GM12878 (cell line): ENCODE data around the gene GRXCR2. TPM values are rescaled to one million over a fixed set of nuclear protein-coding genes. Genes with fewer than 3 reads are reported as not detected.

ENCODE experiments used
- ATAC-seq: fragments of 200-7000 bp; cut with Tn5 transposase; 3 replicates; pipeline ENCODE4 v1.9.1; 2020; ENCODE audit warnings: mild to moderate bottlenecking, moderate library complexity
- BruUV-seq: library from RNA; stranded (reverse); fragments of 400-500 nt; replicated peaks from 2 replicates; lab custom pipeline; 2021; lab: Mats Ljungman, UMichigan
- CTCF ChIA-PET: fragments of 300-600 bp; sonication (Branson Sonifier 250); formaldehyde crosslinking; extraction: SDS; loops from one replicate; lab custom pipeline; 2021; ENCODE audit warnings: inconsistent platforms; lab: Yijun Ruan, JAX
- POLR2A ChIA-PET: fragments of 350-600 bp; formaldehyde crosslinking; extraction: SDS; loops from one replicate; lab custom pipeline; 2021; ENCODE audit warnings: inconsistent platforms; lab: Charles Lee
- RAD21 ChIA-PET: fragments of 300-600 bp; sonication (Branson Sonifier 250); formaldehyde crosslinking; loops from one replicate; lab custom pipeline; 2023; ENCODE audit warnings: antibody characterized with exemption; ENCODE audit not compliant: unreplicated experiment; lab: Charles Lee
- SMC1A ChIA-PET: fragments of 300-600 bp; sonication (Branson Sonifier 250); formaldehyde crosslinking; loops from one replicate; lab custom pipeline; 2023; ENCODE audit not compliant: unreplicated experiment, uncharacterized antibody; lab: Charles Lee
- DNase-seq: peaks from one replicate; pipeline ENCODE4 v3.0.0-alpha.2; 2011; ENCODE audit warnings: low read depth, low spot score
- FAIRE-seq: peaks from 3 replicates; lab custom pipeline; 2011; peaks lifted over from hg19 to GRCh38; lab: Jason Lieb, UNC
- H2AFZ ChIP-seq: 2 replicates; pipeline ENCODE4 v1.6.0; 2011; ENCODE audit warnings: low read depth, low read length, control low read depth; ENCODE audit not compliant: control insufficient read depth
- H3K27ac ChIP-seq: 2 replicates; pipeline ENCODE4 v1.5.1; 2011; ENCODE audit warnings: control low read depth; ENCODE audit not compliant: control insufficient read depth, insufficient read depth
- H3K27me3 ChIP-seq, 2 experiments: replicated peaks in 1 of 2; 2 replicates each; pipeline versions ENCODE4 v1.6.0 to v1.6.1; 2011; ENCODE audit warnings: low read length in 1 of 2; ENCODE audit not compliant: control insufficient read depth in 2 of 2, insufficient read depth in 2 of 2
- H3K36me3 ChIP-seq, 2 experiments: 2 replicates each; pipeline ENCODE4 v1.5.1; 2011; ENCODE audit warnings: low read length in 1 of 2; ENCODE audit not compliant: control insufficient read depth in 2 of 2, insufficient read depth in 2 of 2
- H3K4me1 ChIP-seq: 2 replicates; pipeline ENCODE4 v1.6.1; 2011; ENCODE audit warnings: mild to moderate bottlenecking, low read length, moderate library complexity, mixed read lengths; ENCODE audit not compliant: control insufficient read depth, insufficient read depth
- H3K4me2 ChIP-seq: 2 replicates; pipeline ENCODE4 v1.6.0; 2011; ENCODE audit warnings: control low read depth; ENCODE audit not compliant: control insufficient read depth, insufficient read depth
- H3K4me3 ChIP-seq: fragments of 200-600 bp; sonication (generic); 2 replicates; pipeline ENCODE4 v1.5.1; 2016
- H3K79me2 ChIP-seq: 2 replicates; pipeline ENCODE4 v1.6.0; 2011; ENCODE audit warnings: low read length; ENCODE audit not compliant: control insufficient read depth, insufficient read depth
- H3K9ac ChIP-seq: 2 replicates; pipeline ENCODE4 v1.8.0; 2011; ENCODE audit warnings: low read length, control low read depth, mixed read lengths; ENCODE audit not compliant: control insufficient read depth, insufficient read depth
- H3K9me3 ChIP-seq: replicated peaks from 3 replicates; pipeline ENCODE4 v1.5.1; 2011; ENCODE audit warnings: mild to moderate bottlenecking, low read length; ENCODE audit not compliant: control insufficient read depth, insufficient read depth
- H4K20me1 ChIP-seq: 2 replicates; pipeline ENCODE4 v1.6.0; 2011; ENCODE audit not compliant: control insufficient read depth, insufficient read depth
- CBFB ChIP-seq: IDR thresholded peaks from 2 replicates; pipeline ENCODE4 v1.6.1; 2016; ENCODE audit warnings: antibody characterized with exemption, low read depth
- MEF2B ChIP-seq: fragments of 450-650 bp; IDR thresholded peaks from 2 replicates; pipeline ENCODE4 v1.6.1; 2018; ENCODE audit warnings: mild to moderate bottlenecking, moderate library complexity; ENCODE audit not compliant: partially characterized antibody, poor library complexity, severe bottlenecking
- MXI1 ChIP-seq: fragments of 150-350 bp; IDR thresholded peaks from 2 replicates; pipeline ENCODE4 v1.6.1; 2011; ENCODE audit warnings: low read depth, mild to moderate bottlenecking, inconsistent platforms, low read length, improper control_type of control experiment
- NFYA ChIP-seq: IDR thresholded peaks from 2 replicates; pipeline ENCODE4 v1.6.1; 2011; ENCODE audit warnings: low read depth, mild to moderate bottlenecking, low read length, improper control_type of control experiment, borderline replicate concordance
- SPI1 ChIP-seq: IDR thresholded peaks from 2 replicates; pipeline ENCODE4 v1.6.1; 2011; ENCODE audit warnings: low read depth, mild to moderate bottlenecking, low read length, moderate library complexity, borderline replicate concordance; ENCODE audit not compliant: insufficient read depth
- TCF12 ChIP-seq: IDR thresholded peaks from 2 replicates; pipeline ENCODE4 v1.6.1; 2011; ENCODE audit warnings: low read depth, mild to moderate bottlenecking, low read length
- WGBS: methylation state at CpG from one replicate; pipeline ENCODE4 v1.1.6; 2016; ENCODE audit warnings: low lambda C conversion rate; ENCODE audit not compliant: insufficient replicate concordance, insufficient coverage; ENCODE audit errors: missing lambda C conversion rate; 5-methylcytosine and 5-hydroxymethylcytosine counted together
- in situ Hi-C: fragments of 300-500 bp; cut with MboI; formaldehyde crosslinking; loops from 9 replicates; pipeline ENCODE4 v1.14.3; 2018; ENCODE audit warnings: mixed read lengths
- intact Hi-C: fragments of 100-400 bp; cut with micrococcal nuclease; formaldehyde crosslinking; loops from one replicate; pipeline ENCODE4 v1.14.2; 2022; ENCODE audit not compliant: unreplicated experiment
- polyA plus RNA-seq, 11 experiments: library from polyadenylated mRNA; depleted of rRNA in 4 of 11; unstranded in 6 of 11; stranded (reverse) in 5 of 11; fragments of >200 nt; fragmentation: Nextera tagmentation in 4 of 11; fragmentation: Illumina TruSeq in 1 of 11; extraction: Ambion mirVana in 4 of 11; extraction: Trizol in 1 of 11; gene quantifications; 1 replicate in 1 of 11; 2 replicates in 10 of 11; pipeline versions ENCODE4 v1.2.1 to v1.2.3, GENCODE V29; 2011 to 2016; ENCODE audit warnings: inconsistent platforms in 2 of 11, missing spikeins in 2 of 11, low read depth in 1 of 11
- total RNA-seq, 4 experiments: library from RNA; depleted of rRNA in 3 of 4; stranded (reverse); fragments of >200 nt in 3 of 4; fragmentation: Illumina TruSeq in 1 of 4; extraction: Trizol in 1 of 4; gene quantifications; 2 replicates each; pipeline versions ENCODE4 v1.2.1 to v1.2.3, GENCODE V29; 2013 to 2021
- TF ChIP-seq, protein P1 (sequence below): fragments of 450-650 bp; IDR thresholded peaks from 2 replicates; pipeline ENCODE4 v1.6.1; 2017; ENCODE audit warnings: borderline replicate concordance
- TF ChIP-seq, protein P2 (sequence below): fragments of 450-650 bp; IDR thresholded peaks from 2 replicates; pipeline ENCODE4 v1.6.1; 2017; ENCODE audit warnings: mild to moderate bottlenecking
- TF ChIP-seq, protein P3 (sequence below): fragments of 450-650 bp; IDR thresholded peaks from 2 replicates; pipeline ENCODE4 v1.6.1; 2017; ENCODE audit warnings: low read depth, mild to moderate bottlenecking, moderate library complexity

Gene GRXCR2
- total and polyA plus RNA-seq, 10 of the 15 experiments (the other 5 are each of a cell fraction or from before 2014, with no cell fraction given), result not detected

DNA sequence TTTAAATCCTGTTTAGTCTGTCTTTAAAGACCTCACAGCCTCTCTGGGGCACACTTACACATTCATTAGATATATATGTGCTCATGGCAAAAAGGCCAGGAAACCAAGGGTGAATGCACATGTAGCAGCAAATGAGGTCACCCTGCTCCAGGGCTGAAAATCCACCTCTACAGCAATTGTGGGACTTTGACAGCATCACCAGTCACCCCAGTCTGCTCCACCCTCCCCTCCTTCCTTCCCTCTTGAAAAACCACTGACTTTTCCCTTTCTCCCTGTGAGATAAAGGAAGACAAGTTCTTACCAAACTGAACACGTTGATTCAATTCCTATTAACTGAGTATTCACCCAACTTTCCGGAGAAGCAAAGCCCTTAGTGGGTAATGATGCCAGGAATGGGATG lies 48.4 kb upstream of the GRXCR2 start:
- H3K4me1 ChIP-seq, result no peaks in the 10 kb centered on the region
- H3K4me3 ChIP-seq, result no peak overlapping the region
- H3K4me2 ChIP-seq, result no peak overlapping the region
- TF ChIP-seq MXI1, result no peak
- TF ChIP-seq CBFB, result no peak
- no peak for TF ChIP-seq MEF2B
- TF ChIP-seq, protein P1, sequence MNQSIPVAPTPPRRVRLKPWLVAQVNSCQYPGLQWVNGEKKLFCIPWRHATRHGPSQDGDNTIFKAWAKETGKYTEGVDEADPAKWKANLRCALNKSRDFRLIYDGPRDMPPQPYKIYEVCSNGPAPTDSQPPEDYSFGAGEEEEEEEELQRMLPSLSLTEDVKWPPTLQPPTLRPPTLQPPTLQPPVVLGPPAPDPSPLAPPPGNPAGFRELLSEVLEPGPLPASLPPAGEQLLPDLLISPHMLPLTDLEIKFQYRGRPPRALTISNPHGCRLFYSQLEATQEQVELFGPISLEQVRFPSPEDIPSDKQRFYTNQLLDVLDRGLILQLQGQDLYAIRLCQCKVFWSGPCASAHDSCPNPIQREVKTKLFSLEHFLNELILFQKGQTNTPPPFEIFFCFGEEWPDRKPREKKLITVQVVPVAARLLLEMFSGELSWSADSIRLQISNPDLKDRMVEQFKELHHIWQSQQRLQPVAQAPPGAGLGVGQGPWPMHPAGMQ, result no peak
- TF ChIP-seq NFYA, result no peak
- TF ChIP-seq, protein P2, sequence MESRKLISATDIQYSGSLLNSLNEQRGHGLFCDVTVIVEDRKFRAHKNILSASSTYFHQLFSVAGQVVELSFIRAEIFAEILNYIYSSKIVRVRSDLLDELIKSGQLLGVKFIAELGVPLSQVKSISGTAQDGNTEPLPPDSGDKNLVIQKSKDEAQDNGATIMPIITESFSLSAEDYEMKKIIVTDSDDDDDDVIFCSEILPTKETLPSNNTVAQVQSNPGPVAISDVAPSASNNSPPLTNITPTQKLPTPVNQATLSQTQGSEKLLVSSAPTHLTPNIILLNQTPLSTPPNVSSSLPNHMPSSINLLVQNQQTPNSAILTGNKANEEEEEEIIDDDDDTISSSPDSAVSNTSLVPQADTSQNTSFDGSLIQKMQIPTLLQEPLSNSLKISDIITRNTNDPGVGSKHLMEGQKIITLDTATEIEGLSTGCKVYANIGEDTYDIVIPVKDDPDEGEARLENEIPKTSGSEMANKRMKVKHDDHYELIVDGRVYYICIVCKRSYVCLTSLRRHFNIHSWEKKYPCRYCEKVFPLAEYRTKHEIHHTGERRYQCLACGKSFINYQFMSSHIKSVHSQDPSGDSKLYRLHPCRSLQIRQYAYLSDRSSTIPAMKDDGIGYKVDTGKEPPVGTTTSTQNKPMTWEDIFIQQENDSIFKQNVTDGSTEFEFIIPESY, result no peak
- TF ChIP-seq TCF12, result no peak
- TF ChIP-seq, protein P3, sequence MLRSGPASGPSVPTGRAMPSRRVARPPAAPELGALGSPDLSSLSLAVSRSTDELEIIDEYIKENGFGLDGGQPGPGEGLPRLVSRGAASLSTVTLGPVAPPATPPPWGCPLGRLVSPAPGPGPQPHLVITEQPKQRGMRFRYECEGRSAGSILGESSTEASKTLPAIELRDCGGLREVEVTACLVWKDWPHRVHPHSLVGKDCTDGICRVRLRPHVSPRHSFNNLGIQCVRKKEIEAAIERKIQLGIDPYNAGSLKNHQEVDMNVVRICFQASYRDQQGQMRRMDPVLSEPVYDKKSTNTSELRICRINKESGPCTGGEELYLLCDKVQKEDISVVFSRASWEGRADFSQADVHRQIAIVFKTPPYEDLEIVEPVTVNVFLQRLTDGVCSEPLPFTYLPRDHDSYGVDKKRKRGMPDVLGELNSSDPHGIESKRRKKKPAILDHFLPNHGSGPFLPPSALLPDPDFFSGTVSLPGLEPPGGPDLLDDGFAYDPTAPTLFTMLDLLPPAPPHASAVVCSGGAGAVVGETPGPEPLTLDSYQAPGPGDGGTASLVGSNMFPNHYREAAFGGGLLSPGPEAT, result no peak
- no peak for TF ChIP-seq SPI1
- H4K20me1 ChIP-seq, result no peaks in the 10 kb centered on the region
- no peaks in the 10 kb centered on the region for H3K9me3 ChIP-seq
- ChIA-PET CTCF (no interaction called here), POLR2A (no interaction called here), RAD21 (no interaction called here), SMC1A (no interaction called here)
- FAIRE-seq (no peak), ATAC-seq (no peak), DNase-seq (no peak)
- in situ Hi-C loops (no loop called here), intact Hi-C loops (no loop called here)
- no peak overlapping the region for H3K27ac ChIP-seq
- H2AFZ ChIP-seq, result no peak overlapping the region
- 19% methylated on average over 2 of the region's 2 CpGs for WGBS
- no TSS peak for BruUV-seq
- no peaks in the 10 kb centered on the region for H3K36me3 ChIP-seq
- H3K79me2 ChIP-seq, result no peaks in the 10 kb centered on the region
- no peak overlapping the region for H3K9ac ChIP-seq
- H3K27me3 ChIP-seq, result no peaks in the 10 kb centered on the region
